Transverse colon (tissue), 4 donors: ENCODE measurements around the gene CHMP5. TPM values are rescaled to one million over a fixed set of nuclear protein-coding genes. Genes with fewer than 3 reads are reported as not detected.
A peak's percentile ranks its signal among the peaks of the same experiment; 100 is the strongest.

Experiments used
- DNase-seq: peaks from one replicate; pipeline ENCODE4 v3.0.0-alpha.2; 2019
- H3K27ac ChIP-seq, 4 donors: fragments of 200-600 bp; sonication (generic); 2 replicates each; pipeline ENCODE4 v1.5.1; 2016 to 2018; ENCODE audit warnings: inconsistent platforms in 4 of 4
- H3K27me3 ChIP-seq: fragments of 200-600 bp; sonication (generic); 2 replicates; pipeline ENCODE4 v1.5.1; 2017; ENCODE audit warnings: inconsistent platforms
- H3K36me3 ChIP-seq, 4 donors: fragments of 200-600 bp; sonication (generic); 2 replicates each; pipeline ENCODE4 v1.5.1; 2017 to 2019; ENCODE audit warnings: inconsistent platforms in 4 of 4
- H3K4me1 ChIP-seq, 4 donors: fragments of 200-600 bp; sonication (generic); 2 replicates each; pipeline ENCODE4 v1.5.1; 2017 to 2020; ENCODE audit warnings: inconsistent platforms in 4 of 4
- H3K4me3 ChIP-seq, 4 donors: fragments of 200-600 bp; sonication (generic); 1 replicate in 1 of 4; 2 replicates in 3 of 4; pipeline versions ENCODE4 v1.5.1 to v1.6.1; 2017 to 2019; ENCODE audit warnings: inconsistent platforms in 4 of 4
- H3K9me3 ChIP-seq, 2 donors: fragments of 200-600 bp; sonication (generic); 2 replicates each; pipeline ENCODE4 v1.5.1; 2017 to 2019; ENCODE audit warnings: inconsistent platforms in 2 of 2
- EP300 ChIP-seq: sonication (generic); formaldehyde crosslinking; IDR thresholded peaks from one replicate; pipeline ENCODE4 v1.6.1; 2017; ENCODE audit warnings: antibody characterized with exemption, low read depth
- POLR2A ChIP-seq: fragments of 450-650 bp; IDR thresholded peaks from one replicate; pipeline ENCODE4 v1.6.1; 2016; ENCODE audit warnings: antibody characterized with exemption, mild to moderate bottlenecking, moderate library complexity
- POLR2AphosphoS5 ChIP-seq, 3 donors: sonication (generic); formaldehyde crosslinking; IDR thresholded peaks; one replicate each; pipeline ENCODE4 v1.6.1; 2016; ENCODE audit warnings: antibody characterized with exemption in 3 of 3
- whole genome bisulfite sequencing, 2 donors: methylation state at CpG; one replicate each; pipeline ENCODE4 v1.1.5; 2018; ENCODE audit warnings: low coverage in 1 of 2; 5-methylcytosine and 5-hydroxymethylcytosine counted together
- in situ Hi-C, 4 donors: fragments of 200-750 bp; cut with MboI; loops; one replicate each; pipeline versions ENCODE4 v1.15.0 to v1.15.1; 2017; ENCODE audit warnings: low sequenced_read_pairs in 3 of 4, low pct_ligation_motif_present in 1 of 4, low pct_unique_long_range_greater_than_20kb in 1 of 4
- intact Hi-C: fragments of 100-400 bp; cut with DNase I; formaldehyde crosslinking; loops from one replicate; pipeline ENCODE4 v1.15.1; 2023; ENCODE audit warnings: low total_unique reads
- total RNA-seq, 4 donors: library from RNA; depleted of rRNA; stranded (reverse); fragments of >200 nt; gene quantifications; one replicate each; pipeline ENCODE4 v1.1.0, GENCODE V29; 2016
- TF ChIP-seq, protein P1 (sequence below), 5 experiments: fragments of 200-600 bp in 3 of 5; fragments of 450-650 bp in 2 of 5; sonication (generic) in 3 of 5; IDR thresholded peaks; 1 replicate in 2 of 5; 2 replicates in 3 of 5; pipeline ENCODE4 v1.5.1; 2016 to 2017; ENCODE audit warnings: antibody characterized with exemption in 5 of 5, inconsistent platforms in 3 of 5, mild to moderate bottlenecking in 2 of 5, moderate library complexity in 1 of 5

Gene CHMP5
- total RNA-seq: 100 to 1,000 TPM in 1 of 4 donors, 10 to 100 TPM in 3; 23.3 to 100 (median 56.5) TPM

DNA sequence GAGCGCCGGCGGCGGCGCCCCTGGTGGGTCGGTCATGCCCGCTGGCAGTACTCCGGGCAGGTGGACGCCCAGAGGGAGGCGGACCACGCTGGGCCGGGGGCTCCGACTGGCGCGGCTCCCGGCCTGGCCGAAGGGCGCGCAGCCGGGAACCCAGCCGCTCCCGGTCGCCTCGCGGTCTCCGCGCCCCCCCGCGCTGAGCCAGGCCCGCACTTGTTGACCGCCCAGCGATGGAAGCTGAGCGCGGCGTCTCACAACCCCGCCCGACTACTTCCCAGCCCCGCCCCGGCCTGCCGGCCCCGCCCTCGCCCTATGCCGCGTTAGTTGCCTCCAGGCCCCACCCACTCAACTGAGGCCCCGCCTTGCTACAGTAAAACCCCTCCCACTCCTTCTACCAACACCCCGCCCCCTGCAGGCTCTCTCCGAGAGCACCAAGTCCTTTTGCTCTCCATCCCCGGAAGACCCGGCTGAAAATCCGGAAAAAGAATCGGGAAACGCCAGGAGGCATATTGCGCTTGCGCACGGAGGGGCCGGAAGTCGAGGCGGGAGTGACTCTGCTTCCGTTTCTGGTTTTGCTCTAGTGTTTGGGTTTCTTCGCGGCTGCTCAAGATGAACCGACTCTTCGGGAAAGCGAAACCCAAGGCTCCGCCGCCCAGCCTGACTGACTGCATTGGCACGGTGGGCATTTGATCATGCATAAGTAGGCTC, at the start of gene CHMP5, which contains the start of gene BAG1:
CHMP5 (plus strand) TSS at position 577 of the 705 bp plus-strand sequence; CDS start at position 607, 30 bp downstream.
BAG1 (minus strand) TSS at position 236 of the 705 bp plus-strand sequence.
- WGBS, 2 donors: 0% methylated on average over 66 of the region's 67 CpGs; no CpG with 5 or more reads in 1 of the 2 donors
- TF ChIP-seq EP300 (no peak), POLR2A (peak; percentile 80), POLR2AphosphoS5 (IDR thresholded peaks at IDR 0.05) (peak; percentile 90 to 92 (median 92))
- TF ChIP-seq, protein P1, sequence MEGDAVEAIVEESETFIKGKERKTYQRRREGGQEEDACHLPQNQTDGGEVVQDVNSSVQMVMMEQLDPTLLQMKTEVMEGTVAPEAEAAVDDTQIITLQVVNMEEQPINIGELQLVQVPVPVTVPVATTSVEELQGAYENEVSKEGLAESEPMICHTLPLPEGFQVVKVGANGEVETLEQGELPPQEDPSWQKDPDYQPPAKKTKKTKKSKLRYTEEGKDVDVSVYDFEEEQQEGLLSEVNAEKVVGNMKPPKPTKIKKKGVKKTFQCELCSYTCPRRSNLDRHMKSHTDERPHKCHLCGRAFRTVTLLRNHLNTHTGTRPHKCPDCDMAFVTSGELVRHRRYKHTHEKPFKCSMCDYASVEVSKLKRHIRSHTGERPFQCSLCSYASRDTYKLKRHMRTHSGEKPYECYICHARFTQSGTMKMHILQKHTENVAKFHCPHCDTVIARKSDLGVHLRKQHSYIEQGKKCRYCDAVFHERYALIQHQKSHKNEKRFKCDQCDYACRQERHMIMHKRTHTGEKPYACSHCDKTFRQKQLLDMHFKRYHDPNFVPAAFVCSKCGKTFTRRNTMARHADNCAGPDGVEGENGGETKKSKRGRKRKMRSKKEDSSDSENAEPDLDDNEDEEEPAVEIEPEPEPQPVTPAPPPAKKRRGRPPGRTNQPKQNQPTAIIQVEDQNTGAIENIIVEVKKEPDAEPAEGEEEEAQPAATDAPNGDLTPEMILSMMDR (IDR thresholded peaks at IDR 0.05): peak in 4 of 5 experiments; percentile 28 to 34 (median 33)
- intact Hi-C loops (no loop called here), in situ Hi-C loops (no loop called here)
- Histone ChIP-seq H3K4me3 (peak within 1 kb of the TSS; percentile 89 to 97 (median 92)), H3K4me1 (peaks cover 6 to 32% (median 19%) of the 10 kb centered on the region in 4 donors), H3K27ac (peak within 1 kb of the TSS; percentile 95 to 97 (median 97)), H3K36me3 (peaks cover 0 to 40% (median 16%) of the 10 kb centered on the region in 4 donors), H3K27me3 (no peaks in the 10 kb centered on the region), H3K9me3 (no peaks in the 10 kb centered on the region)
- peak; percentile 100 for DNase-seq

DNA sequence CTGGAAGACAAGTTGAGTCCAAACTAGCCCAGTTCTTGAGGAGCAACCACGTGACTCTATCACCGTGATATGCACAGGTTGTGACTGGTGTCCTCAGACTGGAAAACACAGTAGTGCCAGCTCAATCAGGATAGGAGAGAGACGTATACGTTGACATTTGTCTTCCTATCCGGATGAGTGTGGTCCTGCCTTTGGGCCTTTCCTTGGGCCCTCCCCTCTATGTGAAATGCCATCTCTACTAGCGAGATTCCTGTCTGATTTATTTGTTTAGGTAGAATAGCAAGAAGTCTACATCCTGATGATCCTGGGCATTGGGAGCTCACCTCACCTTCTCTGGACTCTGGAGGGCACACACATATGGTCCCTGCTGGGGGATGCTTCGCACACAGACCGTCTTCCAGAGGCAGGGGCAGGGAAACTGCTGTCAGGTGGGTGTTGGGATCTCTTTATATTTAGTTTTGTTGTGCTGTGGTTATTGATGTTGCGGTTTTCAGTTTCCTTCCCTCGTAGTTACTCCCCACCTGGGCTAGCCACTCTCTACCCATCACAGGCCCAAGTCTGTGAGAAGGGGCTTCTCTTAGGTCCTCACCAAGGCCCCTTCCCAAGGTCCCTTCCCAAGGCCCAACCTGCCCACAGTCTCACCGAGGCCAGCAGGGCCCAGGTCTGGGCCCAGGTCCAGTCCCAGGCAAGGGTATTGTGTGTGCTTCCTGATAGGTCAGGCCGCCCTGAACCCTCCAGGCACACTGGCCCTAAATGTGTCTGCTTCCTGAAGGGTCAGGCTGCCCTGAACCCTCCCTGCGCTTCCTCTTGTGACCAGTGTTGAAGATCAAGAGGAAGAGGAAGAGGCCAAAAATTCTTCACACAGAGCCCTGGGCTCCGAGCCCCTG, 43.9 kb upstream of the CHMP5 start:
- WGBS, 2 donors: 82 to 97% methylated on average over 5 to 14 of the region's 14 CpGs
- H3K27me3 ChIP-seq: no peaks in the 10 kb centered on the region
- H3K9me3 ChIP-seq: no peaks in the 10 kb centered on the region
- in situ Hi-C loops (loop anchor here in 3 of 4 donors (5.0 to 10.0 kb wide), 3 partner anchors 46 to 146 kb away; partner anchors contain the start of gene SMU1 (in 1 of the 3)), intact Hi-C loops (no loop called here)
- TF ChIP-seq, protein P1 (IDR thresholded peaks at IDR 0.05): no peak
- peak; percentile 14 for TF ChIP-seq EP300
- no peak overlapping the region for H3K27ac ChIP-seq
- no peak overlapping the region for H3K4me3 ChIP-seq
- no peak for DNase-seq
- peaks cover 3 to 7% (median 6%) of the 10 kb centered on the region in 4 donors for H3K4me1 ChIP-seq
- no peaks in the 10 kb centered on the region for H3K36me3 ChIP-seq

DNA sequence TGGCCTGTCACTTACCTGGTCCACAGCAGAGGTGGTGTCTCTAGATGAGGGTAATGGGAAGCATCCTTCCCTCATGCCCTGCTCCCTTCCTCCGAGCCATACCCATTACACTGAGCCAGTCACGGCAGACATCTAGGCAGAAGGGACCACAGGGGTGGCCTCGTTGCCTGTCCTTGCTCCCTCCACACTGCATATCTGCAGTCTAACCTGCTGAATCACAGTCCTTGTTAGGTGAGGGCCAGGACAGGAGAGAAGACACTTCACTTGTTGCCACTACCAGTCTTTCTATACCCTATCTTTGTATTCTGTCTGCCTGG, 43.3 kb upstream of the CHMP5 start:
- 83% methylated on average over 3 of the region's 3 CpGs; no CpG with 5 or more reads in 1 of the 2 donors for WGBS, 2 donors
- no peaks in the 10 kb centered on the region for H3K36me3 ChIP-seq
- in situ Hi-C loops (loop anchor here in 3 of 4 donors (5.0 to 10.0 kb wide), 3 partner anchors 47 to 147 kb away; partner anchors contain the start of gene SMU1 (in 1 of the 3)), intact Hi-C loops (no loop called here)
- H3K27me3 ChIP-seq: no peaks in the 10 kb centered on the region
- DNase-seq: no peak
- no peak overlapping the region for H3K4me3 ChIP-seq
- TF ChIP-seq POLR2AphosphoS5 (IDR thresholded peaks at IDR 0.05): no peak
- no peak for TF ChIP-seq POLR2A
- no peak for TF ChIP-seq EP300
- TF ChIP-seq, protein P1 (IDR thresholded peaks at IDR 0.05): no peak
- no peak overlapping the region for H3K27ac ChIP-seq
- H3K9me3 ChIP-seq: no peaks in the 10 kb centered on the region
- peaks cover 3 to 10% (median 6%) of the 10 kb centered on the region in 4 donors for H3K4me1 ChIP-seq

DNA sequence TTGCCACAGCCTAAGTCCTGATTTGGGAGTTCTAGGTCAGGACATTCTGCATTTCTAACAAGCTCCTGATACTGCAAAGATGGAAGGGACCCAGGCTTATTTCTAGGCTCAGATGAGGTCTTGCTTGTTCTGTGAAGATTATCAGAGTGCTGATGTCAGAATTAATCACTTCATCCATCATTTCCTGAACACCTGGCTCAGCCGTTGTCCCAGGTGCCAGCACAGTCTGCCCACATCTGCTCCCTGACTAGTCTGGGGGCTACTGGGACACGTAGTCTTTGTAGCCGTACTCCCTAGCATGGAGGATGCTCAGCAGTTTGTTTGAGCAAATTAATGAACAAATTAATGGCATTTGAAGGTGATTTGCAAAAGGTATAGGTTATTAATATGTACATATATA, 42.8 kb upstream of the CHMP5 start:
- WGBS, 2 donors: 79% methylated on average over 3 of the region's 3 CpGs; no CpG with 5 or more reads in 1 of the 2 donors
- Histone ChIP-seq H3K27me3 (no peaks in the 10 kb centered on the region), H3K9me3 (no peaks in the 10 kb centered on the region), H3K4me3 (no peak overlapping the region), H3K27ac (no peak overlapping the region), H3K36me3 (no peaks in the 10 kb centered on the region), H3K4me1 (peaks cover 3 to 10% (median 6%) of the 10 kb centered on the region in 4 donors)
- no peak for TF ChIP-seq POLR2A
- TF ChIP-seq, protein P1 (IDR thresholded peaks at IDR 0.05): no peak
- TF ChIP-seq EP300: no peak
- no peak for TF ChIP-seq POLR2AphosphoS5 (IDR thresholded peaks at IDR 0.05)
- in situ Hi-C loops (loop anchor here in 3 of 4 donors (5.0 to 10.0 kb wide), 3 partner anchors 47 to 147 kb away; partner anchors contain the start of gene SMU1 (in 1 of the 3)), intact Hi-C loops (no loop called here)
- DNase-seq: no peak
